HG03280 (cell line): Measurements from ENCODE around the gene PDCD10.
A peak's percentile ranks its signal among the peaks of the same experiment; 100 is the strongest.

ENCODE experiments used
- ATAC-seq: cut with Tn5 transposase; IDR thresholded peaks from one replicate; pipeline ENCODE4 v1.9.1; 2021; ENCODE audit warnings: mild to moderate bottlenecking, moderate library complexity; ENCODE audit not compliant: unreplicated experiment

PDCD10 gene

GRCh38 chr3:167684388-167684993 is 50.2 kb downstream of the PDCD10 start:
- peak; percentile 78 for ATAC-seq

GRCh38 chr3:167679526-167679925 is 55.2 kb downstream of the PDCD10 start:
- ATAC-seq = no peak

GRCh38 chr3:167675848-167676247 is 58.8 kb downstream of the PDCD10 start:
- ATAC-seq = no peak

- ATAC-seq = no peak
These were observed 61.5 kb downstream of the PDCD10 start for GRCh38 chr3:167673221-167673620.

- ATAC-seq = no peak
These were observed 62.7 kb downstream of the PDCD10 start for GRCh38 chr3:167671878-167672427.

GRCh38 chr3:167669699-167670098 is 65.0 kb downstream of the PDCD10 start:
- no peak for ATAC-seq

GRCh38 chr3:167668651-167669050 is 66.0 kb downstream of the PDCD10 start:
- no peak for ATAC-seq

- no peak for ATAC-seq
These were observed 68.1 kb downstream of the PDCD10 start for GRCh38 chr3:167666563-167666962.

- no peak for ATAC-seq
These were observed 71.7 kb downstream of the PDCD10 start for GRCh38 chr3:167662919-167663400.

GRCh38 chr3:167657684-167658225 is 76.9 kb downstream of the PDCD10 start:
- ATAC-seq = no peak

GRCh38 chr3:167656821-167657220 is 77.9 kb downstream of the PDCD10 start:
- no peak for ATAC-seq

GRCh38 chr3:167653760-167654159 is 80.9 kb downstream of the PDCD10 start, which contains the start of gene WDR49:
Gene WDR49 (minus strand): TSS chr3:167653942. CDS start chr3:167653425, 517 bp downstream.
- ATAC-seq = no peak

GRCh38 chr3:167653155-167653554 is 81.5 kb downstream of the PDCD10 start:
- ATAC-seq = no peak

GRCh38 chr3:167651826-167652225 is 82.9 kb downstream of the PDCD10 start:
- no peak for ATAC-seq

- ATAC-seq = no peak
These were observed 84.2 kb downstream of the PDCD10 start for GRCh38 chr3:167650459-167650858.

GRCh38 chr3:167649746-167650145 is 84.9 kb downstream of the PDCD10 start:
- no peak for ATAC-seq

GRCh38 chr3:167644611-167645010 is 90.1 kb downstream of the PDCD10 start:
- no peak for ATAC-seq
